HEK293 (cell line): ENCODE data around the gene EDN1.

ENCODE experiments used
- CTCF ChIA-PET: fragments of 350-600 bp; formaldehyde crosslinking; extraction: SDS; loops from one replicate; lab custom pipeline; 2021; ENCODE audit warnings: antibody characterized with exemption; lab: Yijun Ruan, JAX
- POLR2A ChIA-PET: fragments of 300-600 bp; formaldehyde crosslinking; extraction: SDS; loops from one replicate; lab custom pipeline; 2020; ENCODE audit warnings: antibody characterized with exemption, inconsistent platforms; lab: Yijun Ruan, JAX
- H3K27ac ChIP-seq: fragments of 200-500 bp; sonication (Bioruptor generic); 2 replicates; pipeline ENCODE4 v1.5.1; 2014; ENCODE audit warnings: low read depth, low read length, control low read depth, inconsistent platforms; ENCODE audit errors: extremely low read depth
- H3K36me3 ChIP-seq, 2 experiments: fragments of 200-500 bp in 1 of 2; sonication (Bioruptor generic) in 1 of 2; 1 replicate in 1 of 2; 2 replicates in 1 of 2; pipeline ENCODE4 v1.5.1; 2014 to 2017; ENCODE audit warnings: inconsistent platforms in 2 of 2, low read length in 2 of 2; ENCODE audit not compliant: control insufficient read depth in 2 of 2, insufficient read depth in 1 of 2
- H3K4me1 ChIP-seq: fragments of 200-500 bp; sonication (Bioruptor generic); 2 replicates; pipeline ENCODE4 v1.5.1; 2014; ENCODE audit warnings: mild to moderate bottlenecking, low read length, inconsistent platforms; ENCODE audit not compliant: control insufficient read depth, insufficient read depth
- H3K4me3 ChIP-seq: 2 replicates; pipeline ENCODE4 v1.5.1; 2011; ENCODE audit warnings: low read depth, mild to moderate bottlenecking, control low read depth, low read length, moderate library complexity
- H3K9me3 ChIP-seq: fragments of 200-500 bp; sonication (Bioruptor generic); 2 replicates; pipeline ENCODE4 v1.5.1; 2014; ENCODE audit warnings: low read depth, low read length, inconsistent platforms; ENCODE audit not compliant: control insufficient read depth, insufficient read depth
- BCL11A ChIP-seq: fragments of 450-650 bp; formaldehyde crosslinking; IDR thresholded peaks from 2 replicates; pipeline ENCODE4 v1.5.1; 2016; ENCODE audit warnings: low read depth, missing biosample characterization, missing genetic modification characterization
- CTCF ChIP-seq: fragments of 450-650 bp; formaldehyde crosslinking; IDR thresholded peaks from 2 replicates; pipeline ENCODE4 v1.5.1; 2016; ENCODE audit warnings: missing biosample characterization, missing genetic modification characterization
- KLF7 ChIP-seq: fragments of 450-650 bp; formaldehyde crosslinking; IDR thresholded peaks from 2 replicates; pipeline ENCODE4 v1.5.1; 2016; ENCODE audit warnings: missing biosample characterization, missing genetic modification characterization, borderline replicate concordance
- KLF9 ChIP-seq: fragments of 450-650 bp; formaldehyde crosslinking; IDR thresholded peaks from 2 replicates; pipeline ENCODE4 v1.5.1; 2016; ENCODE audit warnings: missing biosample characterization, missing genetic modification characterization, low read depth
- PATZ1 ChIP-seq: fragments of 450-650 bp; formaldehyde crosslinking; IDR thresholded peaks from 2 replicates; pipeline ENCODE4 v1.5.1; 2016; ENCODE audit warnings: missing biosample characterization, missing genetic modification characterization
- SALL2 ChIP-seq: fragments of 450-650 bp; formaldehyde crosslinking; IDR thresholded peaks from 2 replicates; pipeline ENCODE4 v1.5.0; 2017; ENCODE audit warnings: missing biosample characterization, mild to moderate bottlenecking, missing genetic modification characterization, borderline replicate concordance
- SCRT2 ChIP-seq: fragments of 450-650 bp; formaldehyde crosslinking; IDR thresholded peaks from 2 replicates; pipeline ENCODE4 v1.5.1; 2016; ENCODE audit warnings: missing biosample characterization, missing genetic modification characterization
- SP2 ChIP-seq: fragments of 450-650 bp; formaldehyde crosslinking; IDR thresholded peaks from 2 replicates; pipeline ENCODE4 v1.5.1; 2016; ENCODE audit warnings: missing biosample characterization, missing genetic modification characterization
- ZBTB7A ChIP-seq: fragments of 450-650 bp; formaldehyde crosslinking; IDR thresholded peaks from 2 replicates; pipeline ENCODE4 v1.5.1; 2016; ENCODE audit warnings: low read depth, missing biosample characterization, missing genetic modification characterization
- ZBTB8A ChIP-seq: fragments of 450-650 bp; formaldehyde crosslinking; IDR thresholded peaks from 2 replicates; pipeline ENCODE4 v1.5.1; 2016; ENCODE audit warnings: missing biosample characterization, missing genetic modification characterization
- ZFP69B ChIP-seq: fragments of 450-650 bp; formaldehyde crosslinking; IDR thresholded peaks from 2 replicates; pipeline ENCODE4 v1.5.1; 2016; ENCODE audit warnings: missing biosample characterization, missing genetic modification characterization
- ZIC2 ChIP-seq: fragments of 450-650 bp; formaldehyde crosslinking; IDR thresholded peaks from 2 replicates; pipeline ENCODE4 v1.5.1; 2016; ENCODE audit warnings: missing biosample characterization, missing genetic modification characterization
- ZNF138 ChIP-seq: fragments of 450-650 bp; formaldehyde crosslinking; IDR thresholded peaks from 2 replicates; pipeline ENCODE4 v1.5.1; 2016; ENCODE audit warnings: missing biosample characterization, missing genetic modification characterization, borderline replicate concordance
- ZNF169 ChIP-seq: fragments of 450-650 bp; formaldehyde crosslinking; IDR thresholded peaks from 2 replicates; pipeline ENCODE4 v1.5.1; 2016; ENCODE audit warnings: missing biosample characterization, missing genetic modification characterization
- ZNF18 ChIP-seq: fragments of 450-650 bp; formaldehyde crosslinking; IDR thresholded peaks from 2 replicates; pipeline ENCODE4 v1.5.1; 2016; ENCODE audit warnings: missing biosample characterization, missing genetic modification characterization
- ZNF19 ChIP-seq: fragments of 450-650 bp; formaldehyde crosslinking; IDR thresholded peaks from 2 replicates; pipeline ENCODE4; 2016; ENCODE audit warnings: missing biosample characterization, missing genetic modification characterization, low read depth
- ZNF211 ChIP-seq: fragments of 450-650 bp; formaldehyde crosslinking; IDR thresholded peaks from 2 replicates; pipeline ENCODE4 v1.5.1; 2016; ENCODE audit warnings: low read depth, missing biosample characterization, missing genetic modification characterization
- ZNF239 ChIP-seq: fragments of 450-650 bp; formaldehyde crosslinking; IDR thresholded peaks from 2 replicates; pipeline ENCODE4 v1.5.1; 2016; ENCODE audit warnings: missing biosample characterization, missing genetic modification characterization
- ZNF24 ChIP-seq: fragments of 450-650 bp; formaldehyde crosslinking; IDR thresholded peaks from 2 replicates; pipeline ENCODE4 v1.5.1; 2016; ENCODE audit warnings: missing biosample characterization, missing genetic modification characterization
- ZNF280C ChIP-seq: fragments of 450-650 bp; formaldehyde crosslinking; IDR thresholded peaks from 2 replicates; pipeline ENCODE4 v1.5.1; 2016; ENCODE audit warnings: missing biosample characterization, missing genetic modification characterization
- ZNF302 ChIP-seq: fragments of 450-650 bp; formaldehyde crosslinking; IDR thresholded peaks from 2 replicates; pipeline ENCODE4 v1.5.1; 2016; ENCODE audit warnings: missing biosample characterization, missing genetic modification characterization, low read depth
- ZNF335 ChIP-seq: fragments of 450-650 bp; formaldehyde crosslinking; conservative IDR thresholded peaks from 2 replicates; pipeline ENCODE4 v1.5.1; 2016; ENCODE audit warnings: missing biosample characterization, missing genetic modification characterization
- ZNF366 ChIP-seq: fragments of 450-650 bp; formaldehyde crosslinking; conservative IDR thresholded peaks from 2 replicates; pipeline ENCODE4 v1.5.1; 2016; ENCODE audit warnings: missing biosample characterization, missing genetic modification characterization
- ZNF394 ChIP-seq: fragments of 450-650 bp; formaldehyde crosslinking; IDR thresholded peaks from 2 replicates; pipeline ENCODE4 v1.5.1; 2016; ENCODE audit warnings: missing biosample characterization, missing genetic modification characterization, mild to moderate bottlenecking, moderate library complexity, borderline replicate concordance
- ZNF548 ChIP-seq: fragments of 450-650 bp; formaldehyde crosslinking; IDR thresholded peaks from 2 replicates; pipeline ENCODE4 v1.5.1; 2016; ENCODE audit warnings: missing biosample characterization, missing genetic modification characterization
- ZNF768 ChIP-seq: fragments of 450-650 bp; formaldehyde crosslinking; IDR thresholded peaks from 2 replicates; pipeline ENCODE4 v1.5.1; 2018; ENCODE audit warnings: missing biosample characterization, mild to moderate bottlenecking, missing genetic modification characterization
- ZNF843 ChIP-seq: fragments of 450-650 bp; formaldehyde crosslinking; IDR thresholded peaks from 2 replicates; pipeline ENCODE4 v1.5.1; 2016; ENCODE audit warnings: missing biosample characterization, missing genetic modification characterization

EDN1 gene

DNA sequence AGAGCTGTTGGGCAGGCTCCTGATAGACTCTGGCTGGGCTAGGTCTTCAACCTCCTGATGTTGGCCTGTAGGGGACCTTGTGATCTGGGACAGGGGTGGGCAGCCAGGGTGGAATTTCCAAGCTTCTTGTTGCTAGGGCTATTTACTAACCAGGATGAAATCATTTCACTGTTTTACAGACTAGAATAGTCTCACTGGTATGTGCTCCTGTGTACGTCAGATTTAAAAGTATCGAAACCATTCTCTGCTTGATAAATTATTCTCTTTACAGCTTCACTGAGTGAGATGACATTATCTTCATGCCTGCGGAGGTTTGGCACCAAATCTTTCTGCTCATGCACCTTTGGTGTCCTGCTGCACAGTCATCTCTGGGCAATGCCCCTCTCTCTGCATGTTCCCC, 10.9 kb downstream of the EDN1 start:
- ChIA-PET CTCF (interaction anchor here (0.6 to 1.8 kb wide), 6 partner anchors 11 to 302 kb away, joined by 3 to 16 read pairs (median 4); partner anchors contain the start of gene EDN1), POLR2A (interaction anchor here (2.2 kb wide), 1 partner anchor 11 kb away, joined by 8 read pairs; the partner anchor contains the start of gene EDN1)
- Histone ChIP-seq H3K27ac (no peak overlapping the region), H3K4me3 (no peak overlapping the region), H3K4me1 (no peaks in the 10 kb centered on the region), H3K9me3 (no peaks in the 10 kb centered on the region), H3K36me3 (no peaks in the 10 kb centered on the region)
- no peak for TF ChIP-seq ZNF211 (tag by site-specific recombination)
- no peak for TF ChIP-seq CTCF (tag by site-specific recombination)
- no peak for TF ChIP-seq KLF9 (tag by site-specific recombination)
- TF ChIP-seq ZNF302 (tag by site-specific recombination), result no peak
- no peak for TF ChIP-seq ZNF169
- no peak for TF ChIP-seq ZNF335
- no peak for TF ChIP-seq ZNF548 (tag by site-specific recombination)
- no peak for TF ChIP-seq ZNF768 (tag by site-specific recombination)
- TF ChIP-seq ZNF138, result no peak
- no peak for TF ChIP-seq ZNF394 (tag by site-specific recombination)
- no peak for TF ChIP-seq ZNF366 (tag by site-specific recombination)
- TF ChIP-seq SP2 (tag by site-specific recombination), result no peak
- no peak for TF ChIP-seq KLF7
- TF ChIP-seq ZNF24 (tag by site-specific recombination), result no peak
- TF ChIP-seq ZBTB8A, result no peak
- TF ChIP-seq ZNF843 (tag by site-specific recombination), result no peak
- no peak for TF ChIP-seq ZNF19 (tag by site-specific recombination)

GRCh38 chr6:12304487-12304886, 14.3 kb downstream of the EDN1 start:
- Histone ChIP-seq H3K9me3 (no peaks in the 10 kb centered on the region), H3K27ac (no peak overlapping the region), H3K4me1 (no peaks in the 10 kb centered on the region), H3K4me3 (no peak overlapping the region), H3K36me3 (no peaks in the 10 kb centered on the region)
- POLR2A ChIA-PET, result no interaction called here
- no peak for TF ChIP-seq ZFP69B (tag by site-specific recombination)
- CTCF ChIA-PET, result interaction anchor here (1.0 to 2.8 kb wide), 3 partner anchors 13 to 300 kb away, joined by 3 to 13 read pairs (median 7); partner anchors contain the start of gene EDN1

DNA sequence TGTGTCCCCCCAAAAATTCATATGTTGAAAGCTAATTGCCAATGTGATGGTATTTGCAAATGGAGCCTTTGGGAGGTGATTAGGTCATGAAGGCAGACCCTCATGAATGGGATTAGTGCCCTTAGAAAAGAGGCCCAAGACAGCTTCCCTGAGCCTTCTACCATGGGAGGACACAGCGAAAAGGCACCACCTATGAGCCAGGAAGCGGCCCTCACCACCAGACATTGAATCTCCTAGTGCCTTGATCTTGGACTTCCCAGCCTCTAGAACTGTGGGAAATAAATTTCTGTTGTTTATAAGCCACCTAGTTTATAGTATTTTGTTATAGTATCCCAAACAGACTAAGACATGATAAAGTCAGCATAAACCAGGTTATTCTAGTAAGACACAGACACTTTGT, 18.9 kb downstream of the EDN1 start:
- POLR2A ChIA-PET, result no interaction called here
- no peak for TF ChIP-seq ZNF239 (tag by site-specific recombination)
- no peak for TF ChIP-seq ZIC2
- no peak for TF ChIP-seq BCL11A (tag by site-specific recombination)
- no peak for TF ChIP-seq PATZ1 (tag by site-specific recombination)
- no peak for TF ChIP-seq ZNF18 (tag by site-specific recombination)
- no peak for TF ChIP-seq SALL2 (tag by site-specific recombination)
- no peak for TF ChIP-seq ZNF280C (tag by site-specific recombination)
- no peak for TF ChIP-seq ZBTB7A (tag by site-specific recombination)
- TF ChIP-seq SCRT2 (tag by site-specific recombination), result no peak

More for the DNA sequence above, 18.9 kb downstream of the EDN1 start:
- no peaks in the 10 kb centered on the region for H3K4me1 ChIP-seq
- no peaks in the 10 kb centered on the region for H3K9me3 ChIP-seq
- no peak overlapping the region for H3K4me3 ChIP-seq
- CTCF ChIA-PET, result interaction anchor here (2.8 kb wide), 1 partner anchor 297 kb away, joined by 10 read pairs; no protein-coding TSS in a partner anchor
- H3K36me3 ChIP-seq, result no peaks in the 10 kb centered on the region
- no peak overlapping the region for H3K27ac ChIP-seq
